ENCODE results near the gene RBM20.

GRCh38 chr10:110791541-110792073, 147.5 kb downstream of the RBM20 start:
- TF ChIP-seq CTCF (IDR thresholded peaks at IDR 0.05) (no peak), POLR2A (IDR thresholded peaks at IDR 0.05) (no peak)

All from suprapubic skin (tissue), 3 donors.